T47D (cell line): ENCODE results near the gene CNGA1.
A peak's percentile ranks its signal among the peaks of the same experiment; 100 is the strongest.
"Not testable (repeated sequence)": the region's sequence is repeated elsewhere in the genome, so short reads cannot be mapped to it uniquely, and the experiment has no call there.

Experiments used
- DNase-seq, 2 experiments: peaks; one replicate each; pipeline versions ENCODE4 v3.0.0 to v3.0.0-alpha.2; 2011 to 2012; ENCODE audit warnings: low read depth in 1 of 2, low spot score in 1 of 2
- JUND ChIP-seq: IDR thresholded peaks from 2 replicates; pipeline ENCODE4 v1.6.1; 2012; ENCODE audit warnings: low read depth
- in situ Hi-C: cut with HindIII; loops from 2 replicates; pipeline ENCODE4 v1.10.0; 2016; ENCODE audit warnings: low sequenced_read_pairs, low pct_unique_long_range_greater_than_20kb

Gene CNGA1

DNA sequence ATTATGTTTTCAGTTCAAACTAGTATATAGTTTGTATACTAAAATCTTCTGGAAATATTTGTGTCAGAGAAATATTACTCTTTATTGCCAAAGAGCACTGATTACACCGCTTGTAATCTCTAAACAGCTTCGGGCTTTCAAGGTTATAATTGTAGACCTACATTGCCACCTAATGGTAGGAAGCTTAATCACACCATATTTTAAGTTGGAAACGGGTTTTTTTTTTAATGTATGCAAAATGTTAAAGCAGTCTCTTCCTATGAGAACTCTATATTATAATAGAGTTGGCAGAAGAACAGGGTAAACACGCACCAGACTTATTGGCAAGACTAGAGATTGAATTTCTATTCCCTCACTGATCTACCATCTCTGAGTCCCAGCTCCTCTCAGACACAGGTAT is 82.6 kb downstream of the CNGA1 start:
- no peak for TF ChIP-seq JUND
- in situ Hi-C loops: no loop called here
- DNase-seq: peak in 1 of 2 experiments; percentile 18

DNA sequence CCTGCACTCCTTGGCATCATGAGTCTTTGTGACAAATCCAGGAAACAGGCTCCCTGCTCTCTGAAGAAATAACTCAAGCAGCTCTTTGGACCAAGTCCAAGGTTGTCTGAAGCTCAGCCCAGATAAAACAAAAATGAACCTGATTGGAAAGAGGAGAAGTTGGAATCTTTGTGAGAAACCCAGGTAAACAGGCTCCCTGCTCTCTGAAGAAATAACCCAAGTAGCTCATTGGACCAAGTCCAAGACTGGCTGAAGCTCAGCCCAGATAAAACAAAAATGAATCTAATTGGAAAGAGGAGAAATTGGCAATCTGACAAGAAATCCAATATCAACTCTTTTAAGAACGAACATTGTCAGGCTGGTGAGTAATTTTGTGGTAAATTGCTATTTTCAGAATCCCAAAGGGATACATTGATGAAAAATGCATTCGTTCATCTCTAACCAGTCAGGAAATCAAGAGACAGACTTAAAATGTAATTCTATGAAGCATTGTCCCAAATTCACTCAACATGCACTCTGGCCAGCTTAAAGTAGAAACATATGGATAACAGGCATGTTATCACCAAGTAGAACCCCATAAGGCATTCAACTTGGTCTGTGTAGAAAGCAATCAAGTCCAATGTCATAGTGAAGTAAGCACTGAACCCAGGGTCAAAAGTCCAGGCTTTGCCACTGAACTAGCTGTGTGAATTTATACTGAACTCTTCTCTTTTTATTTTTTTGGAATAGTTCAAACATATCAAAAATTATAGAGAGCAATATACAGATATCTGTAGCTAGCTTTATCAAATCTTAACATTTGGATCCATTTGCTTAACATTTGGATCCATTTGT is 85.3 kb downstream of the CNGA1 start:
- no peak for TF ChIP-seq JUND
- in situ Hi-C loops: no loop called here

DNA sequence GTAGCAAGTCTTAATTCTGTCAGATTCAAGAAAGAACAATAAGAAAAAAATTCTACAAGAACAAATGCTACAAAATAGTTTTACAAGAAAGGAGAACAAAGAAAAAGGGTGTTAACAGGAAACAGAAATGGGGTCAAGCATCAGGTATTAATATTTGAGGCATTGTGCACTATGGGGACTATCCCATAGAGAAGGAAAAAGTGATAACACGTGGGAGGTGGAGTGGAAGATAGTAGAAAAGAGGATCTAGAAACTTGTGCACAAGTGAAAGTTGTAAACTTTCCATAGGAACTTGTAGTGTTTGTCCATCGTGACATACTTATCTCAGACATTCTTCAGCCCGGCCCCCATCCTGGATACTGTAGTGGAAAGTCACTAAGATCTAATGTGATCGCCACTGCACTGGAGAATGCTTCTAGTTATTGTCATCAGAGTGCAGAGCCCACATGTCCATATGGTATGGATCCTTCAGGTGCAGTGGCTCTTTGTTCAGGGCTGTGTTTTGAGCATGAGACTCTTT is 86.7 kb downstream of the CNGA1 start:
- in situ Hi-C loops: no loop called here
- no peak for TF ChIP-seq JUND
- DNase-seq: no peak

More for the DNA sequence above, 85.3 kb downstream of the CNGA1 start:
- no peak for DNase-seq

DNA sequence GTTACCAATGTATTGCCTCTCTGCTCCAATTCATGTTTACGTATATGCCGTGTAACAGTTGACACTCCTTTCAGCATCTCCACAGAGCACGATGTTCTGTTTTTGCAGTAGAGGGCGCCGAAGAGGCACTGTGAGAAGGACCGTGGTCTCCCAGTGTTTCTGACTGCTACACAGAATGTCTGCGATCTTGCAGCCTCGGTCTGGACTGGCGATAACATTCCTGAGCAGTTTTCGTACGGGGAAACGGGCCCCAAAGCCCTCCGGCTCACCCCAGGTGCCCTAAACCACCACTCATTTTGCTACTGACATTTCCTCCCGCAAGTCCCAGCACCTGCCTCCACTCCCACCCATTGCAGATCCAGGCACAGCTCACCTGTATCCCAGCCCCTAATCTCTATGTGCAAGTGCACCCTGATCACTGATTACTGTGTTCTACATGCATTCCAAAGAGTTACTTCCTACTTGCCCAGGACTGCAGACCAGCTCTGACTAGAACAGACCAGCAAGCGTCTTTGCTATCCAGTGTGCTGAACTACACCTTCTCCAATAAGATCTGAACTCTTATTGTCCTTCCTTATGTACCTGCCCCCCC is 89.7 kb downstream of the CNGA1 start:
- no peak for TF ChIP-seq JUND
- in situ Hi-C loops: no loop called here
- DNase-seq: peak; percentile 30 to 63

DNA sequence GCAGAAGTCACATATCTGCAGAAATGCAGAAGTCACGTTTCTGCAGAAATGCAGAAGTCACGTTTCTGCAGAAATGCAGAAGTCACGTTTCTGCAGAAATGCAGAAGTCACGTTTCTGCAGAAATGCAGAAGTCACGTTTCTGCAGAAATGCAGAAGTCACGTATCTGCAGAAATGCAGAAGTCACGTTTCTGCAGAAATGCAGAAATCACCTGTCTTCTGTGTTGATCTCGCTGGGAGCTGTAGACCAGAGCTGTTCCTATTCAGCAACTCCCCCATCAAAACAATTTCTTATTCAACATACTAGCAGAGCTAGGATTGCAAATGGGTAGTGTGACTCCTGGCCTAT is 93.2 kb downstream of the CNGA1 start:
- in situ Hi-C loops, DNase-seq: not testable (repeated sequence)

DNA sequence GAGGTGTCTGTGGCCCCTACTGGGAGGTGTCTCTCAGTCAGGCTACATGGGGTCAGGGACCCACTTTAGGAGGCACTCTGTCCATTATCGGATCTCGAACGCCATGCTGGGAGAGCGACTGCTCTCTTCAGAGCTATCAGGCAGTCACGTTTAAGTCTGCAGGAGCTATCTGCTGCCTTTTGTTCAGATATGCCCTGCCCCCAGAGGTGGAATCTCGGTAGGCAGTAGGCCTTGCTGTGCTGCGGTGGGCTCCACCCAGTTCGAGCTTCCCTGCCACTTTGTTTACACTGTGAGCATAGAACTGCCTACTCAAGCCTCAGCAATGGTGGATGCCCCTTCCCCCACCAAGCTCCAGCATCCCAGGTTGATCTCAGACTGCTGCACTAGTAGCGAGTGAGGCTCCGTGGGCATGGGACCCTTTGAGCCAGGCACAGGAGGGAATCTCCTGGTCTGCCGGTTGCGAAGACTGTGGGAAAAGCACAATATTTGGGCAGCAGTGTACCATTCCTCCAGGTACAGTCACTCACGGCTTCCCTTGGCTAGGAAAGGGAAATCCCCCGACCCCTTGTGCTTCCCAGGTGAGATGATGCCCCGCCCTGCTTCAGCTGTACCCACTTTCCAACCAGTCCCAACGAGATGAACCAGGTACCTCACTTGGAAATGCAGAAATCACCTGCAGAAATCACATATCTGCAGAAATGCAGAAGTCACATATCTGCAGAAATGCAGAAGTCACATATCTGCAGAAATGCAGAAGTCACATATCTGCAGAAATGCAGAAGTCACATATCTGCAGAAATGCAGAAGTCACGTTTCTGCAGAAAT is 93.8 kb downstream of the CNGA1 start:
- DNase-seq, in situ Hi-C loops: not testable (repeated sequence)

DNA sequence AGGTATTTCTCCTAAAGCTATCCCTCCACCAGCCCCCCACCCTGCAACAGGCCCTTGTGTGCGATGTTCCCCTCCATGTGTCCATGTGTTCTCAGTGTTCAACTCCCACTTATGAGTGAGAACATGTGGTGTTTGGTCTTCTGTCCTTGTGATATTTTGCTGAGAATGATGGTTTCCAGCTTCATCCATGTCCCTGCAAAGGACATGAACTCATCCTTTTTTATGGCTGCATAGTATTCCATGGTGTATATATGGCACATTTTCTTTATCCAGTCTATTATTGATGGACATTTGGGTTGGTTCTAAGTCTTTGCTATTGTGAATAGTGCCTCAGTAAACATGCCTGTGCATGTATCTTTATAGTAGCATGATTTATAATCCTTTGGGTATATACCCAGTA is 99.3 kb downstream of the CNGA1 start:
- in situ Hi-C loops, DNase-seq: not testable (repeated sequence)

DNA sequence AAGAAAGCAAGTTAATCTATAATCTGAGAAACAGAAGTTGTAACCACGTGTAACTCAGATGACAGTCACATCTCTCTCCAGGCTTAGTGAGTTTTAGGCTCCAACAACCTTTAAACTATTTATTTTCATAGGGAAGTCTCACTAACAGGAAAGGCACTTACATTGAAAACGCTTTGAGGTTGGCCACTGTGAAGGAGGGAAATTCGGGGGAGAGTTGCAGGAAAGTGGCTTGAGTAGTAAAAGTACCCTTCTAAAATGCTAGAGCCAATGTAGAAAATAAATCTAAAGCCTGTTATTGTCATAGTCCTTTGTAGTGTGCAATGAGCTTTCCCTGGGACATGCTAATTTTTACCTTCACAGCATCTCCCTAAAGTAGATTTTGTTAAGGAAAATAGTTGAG is 101.1 kb downstream of the CNGA1 start:
- no peak for TF ChIP-seq JUND
- in situ Hi-C loops: no loop called here
- no peak for DNase-seq

DNA sequence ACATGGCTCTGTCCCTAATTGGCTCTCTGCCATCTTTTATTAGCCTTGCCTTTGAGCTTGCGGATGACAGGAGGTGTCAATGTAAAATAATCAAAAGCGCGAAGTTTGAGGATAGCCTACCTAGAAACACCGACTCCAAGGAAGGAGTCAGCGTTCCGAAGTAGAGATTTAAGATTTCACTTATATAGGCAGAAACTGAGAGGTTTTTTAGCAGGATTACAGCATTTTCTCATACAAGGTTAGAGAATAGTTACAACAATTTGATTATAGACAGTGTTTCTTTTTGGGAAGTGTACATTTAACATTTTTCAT is 101.6 kb downstream of the CNGA1 start:
- in situ Hi-C loops: no loop called here
- TF ChIP-seq JUND: no peak
- no peak for DNase-seq

DNA sequence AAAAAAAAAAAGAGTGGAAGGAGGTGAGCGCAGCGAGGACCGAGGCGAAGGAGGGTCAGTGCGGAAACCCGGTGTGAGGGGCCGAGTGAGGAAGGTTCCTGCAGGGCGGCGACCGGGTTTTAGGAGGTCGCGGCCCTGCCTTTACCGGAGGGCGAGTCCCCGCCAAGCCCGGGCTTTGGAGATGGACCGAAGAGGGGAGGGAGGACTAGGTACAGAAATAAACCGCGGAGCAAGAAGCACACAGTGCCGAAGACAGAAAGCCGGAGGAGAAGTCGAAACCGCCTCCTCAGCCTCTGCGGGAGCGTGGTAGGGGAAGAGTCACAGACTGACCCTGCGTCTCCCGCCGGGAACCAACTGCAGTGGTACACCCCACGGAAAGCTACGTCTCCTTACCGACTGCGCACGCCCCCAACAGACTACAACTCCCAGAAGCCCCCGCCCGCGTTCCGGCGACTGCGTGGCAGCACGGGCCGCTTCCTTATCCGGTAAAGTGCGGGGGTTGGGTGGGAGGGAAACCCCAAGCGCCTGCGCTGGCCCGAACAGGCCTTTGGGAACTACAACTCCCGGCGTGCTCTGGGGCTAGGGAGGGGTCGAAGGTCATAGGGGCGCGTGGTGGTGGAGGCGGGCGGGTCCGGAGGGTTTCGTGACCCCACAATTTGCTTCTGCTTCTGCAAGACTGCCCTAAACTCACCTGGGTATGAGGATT is 102.1 kb downstream of the CNGA1 start, which contains the start of gene NFXL1:
TSS of gene NFXL1 (minus strand) at position 364 of the 706 bp plus-strand sequence. CDS start 380 bp downstream, outside the sequence.
- peak; percentile 67 to 96 for DNase-seq
- no peak for TF ChIP-seq JUND
- in situ Hi-C loops: no loop called here

DNA sequence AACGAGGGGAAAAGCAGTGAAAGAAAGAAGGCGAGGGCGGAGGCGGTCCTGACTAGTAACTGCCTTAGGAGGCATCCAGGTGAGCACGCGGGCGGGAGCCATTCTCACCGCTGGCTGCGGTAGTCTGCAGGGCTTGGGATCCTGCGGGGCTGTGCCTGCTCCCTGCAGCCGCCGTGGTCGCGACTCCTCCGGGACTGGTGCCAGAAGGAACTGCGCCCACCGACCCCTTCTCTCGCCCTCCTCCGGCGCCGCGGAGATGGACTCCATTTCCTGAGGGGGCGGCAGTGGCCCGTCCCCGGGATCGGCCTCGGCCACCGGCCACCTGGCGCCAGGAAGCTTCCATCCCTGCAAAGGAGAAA is 102.6 kb downstream of the CNGA1 start:
- in situ Hi-C loops: no loop called here
- DNase-seq: peak in 1 of 2 experiments; percentile 25
- no peak for TF ChIP-seq JUND

DNA sequence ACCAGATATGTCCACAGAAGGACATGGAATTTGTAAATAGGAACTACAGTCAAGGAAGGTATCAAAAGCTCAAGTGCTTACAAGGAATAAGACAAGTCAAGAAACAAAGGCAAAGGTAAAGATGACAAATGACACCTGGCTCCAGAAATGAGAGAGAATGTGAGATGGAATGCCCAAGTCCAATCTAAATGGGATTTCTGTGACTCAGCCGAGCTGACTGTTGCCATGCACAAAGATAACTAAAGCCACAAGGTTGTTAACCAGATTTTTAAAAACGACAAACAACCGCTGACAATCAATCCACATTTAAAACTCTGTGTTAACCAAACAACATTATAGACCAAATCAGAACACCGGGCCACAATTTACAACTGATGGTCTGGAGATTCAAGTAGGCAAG is 103.2 kb downstream of the CNGA1 start:
- no peak for TF ChIP-seq JUND
- in situ Hi-C loops: no loop called here
- no peak for DNase-seq
